SU-DHL-6 (cell line): ENCODE results near the gene TMEM97.

Source experiments
- H2AFZ ChIP-seq: fragments of 200-600 bp; sonication (generic); 2 replicates; pipeline ENCODE4 v1.6.1; 2014; ENCODE audit warnings: low read depth, mild to moderate bottlenecking, moderate library complexity, mixed read lengths, antibody characterized with exemption, low read length; ENCODE audit not compliant: severe bottlenecking
- H3F3A ChIP-seq: fragments of 200-600 bp; shearing (Covaris generic); 2 replicates; pipeline ENCODE4 v1.6.0; 2016; ENCODE audit warnings: antibody characterized with exemption, mild to moderate bottlenecking; ENCODE audit not compliant: insufficient read depth
- H3K27ac ChIP-seq: fragments of 200-600 bp; sonication (generic); 2 replicates; pipeline ENCODE4 v1.5.1; 2016; ENCODE audit warnings: low read depth, mild to moderate bottlenecking, low read length, moderate library complexity, mixed read lengths
- H3K27me3 ChIP-seq: fragments of 200-600 bp; sonication (generic), shearing (Covaris generic); 2 replicates; pipeline ENCODE4 v1.6.0; 2014; ENCODE audit warnings: mild to moderate bottlenecking, low read length
- H3K36me3 ChIP-seq: fragments of 200-600 bp; sonication (generic); 2 replicates; pipeline ENCODE4 v1.6.1; 2014; ENCODE audit warnings: mild to moderate bottlenecking, low read length, mixed read lengths
- H3K4me2 ChIP-seq: fragments of 300-600, 200-600 bp; shearing (Covaris generic), sonication (generic); 2 replicates; pipeline ENCODE4 v1.6.0; 2014; ENCODE audit warnings: low read length, low read depth, mild to moderate bottlenecking; ENCODE audit not compliant: poor library complexity, severe bottlenecking
- H3K4me3 ChIP-seq: fragments of 200-600 bp; sonication (generic); 2 replicates; pipeline ENCODE4 v1.5.1; 2014; ENCODE audit warnings: antibody characterized with exemption, low read length, mild to moderate bottlenecking, mixed read lengths; ENCODE audit not compliant: insufficient read depth, poor library complexity, severe bottlenecking
- H3K79me2 ChIP-seq: fragments of 200-600 bp; sonication (generic); 2 replicates; pipeline ENCODE4 v1.6.1; 2014; ENCODE audit warnings: mild to moderate bottlenecking, low read length, moderate library complexity; ENCODE audit not compliant: insufficient read depth
- H3K9ac ChIP-seq: fragments of 200-600 bp; sonication (generic); 2 replicates; pipeline ENCODE4 v1.7.0; 2014; ENCODE audit warnings: mild to moderate bottlenecking, low read length
- H3K9me2 ChIP-seq: fragments of 200-600 bp; sonication (generic); replicated peaks from 2 replicates; pipeline ENCODE4 v1.6.1; 2014; ENCODE audit warnings: low read length; ENCODE audit not compliant: insufficient read depth
- H3K9me3 ChIP-seq: fragments of 200-600 bp; sonication (generic); 2 replicates; pipeline ENCODE4 v1.6.1; 2014; ENCODE audit warnings: low read length, mixed read lengths; ENCODE audit not compliant: insufficient read depth
- H4K20me1 ChIP-seq: fragments of 200-600 bp; sonication (generic); 2 replicates; pipeline ENCODE4 v1.6.1; 2014; ENCODE audit warnings: low read depth, mild to moderate bottlenecking, antibody characterized with exemption, low read length, moderate library complexity, mixed read lengths
- EZH2phosphoT487 ChIP-seq: fragments of 200-600 bp; sonication (generic), shearing (Covaris generic); conservative IDR thresholded peaks from 2 replicates; pipeline ENCODE4 v1.6.1; 2018; ENCODE audit warnings: mild to moderate bottlenecking, antibody characterized with exemption, low read length, moderate library complexity, mixed read lengths
- TF ChIP-seq, protein P1 (sequence below): fragments of 200-600 bp; sonication (generic); IDR thresholded peaks from one replicate; pipeline ENCODE4 v1.5.1; 2017; ENCODE audit warnings: antibody characterized with exemption, mild to moderate bottlenecking, low read length, moderate library complexity; ENCODE audit not compliant: insufficient read depth, poor library complexity, severe bottlenecking

TMEM97 gene

DNA sequence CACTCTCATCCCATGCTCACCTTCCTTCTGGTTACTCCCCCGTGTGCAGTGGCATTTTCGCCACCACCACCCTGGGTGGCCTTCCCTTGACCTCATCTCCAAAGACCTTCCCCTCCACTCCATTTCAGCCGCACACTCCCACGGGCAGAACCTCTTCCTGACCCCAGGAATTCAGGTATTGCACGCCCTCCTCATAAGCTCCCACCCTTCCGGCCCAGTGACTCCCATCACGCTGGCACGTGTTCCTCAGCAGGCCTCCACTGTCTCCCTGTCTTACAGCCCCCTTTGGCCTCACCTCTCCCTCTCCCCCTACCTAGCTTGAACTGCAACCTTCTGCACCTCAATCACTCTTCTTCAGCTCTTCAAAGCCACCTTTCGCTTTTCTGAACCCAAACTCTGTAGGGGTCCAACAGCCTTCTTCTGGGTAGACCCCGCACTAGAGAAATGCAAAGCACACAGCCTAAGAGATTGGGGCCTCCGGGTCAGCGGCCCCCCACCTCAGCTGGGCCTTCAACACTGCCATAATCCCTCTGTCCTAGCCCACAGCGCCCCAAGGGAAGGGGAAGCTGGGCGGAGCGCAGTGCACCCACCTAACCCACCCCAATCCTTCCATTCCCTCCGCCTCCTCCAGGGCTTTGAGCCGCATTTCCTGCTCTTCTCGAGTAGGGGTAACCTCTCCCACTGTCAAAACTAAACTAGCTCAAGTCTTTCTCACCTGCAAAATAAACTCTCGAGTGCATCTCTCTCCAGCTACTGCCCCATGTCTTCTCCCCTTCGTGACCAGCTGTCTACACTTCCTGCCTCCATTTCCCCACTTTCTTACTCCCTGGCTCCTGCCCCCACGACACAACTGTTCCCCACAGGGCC lies 1.7 kb upstream of the TMEM97 start:
- H3K36me3 ChIP-seq: no peaks in the 10 kb centered on the region
- H3K9me2 ChIP-seq: no peaks in the 10 kb centered on the region
- peak overlapping the region; percentile 91 for H3K9ac ChIP-seq
- H3F3A ChIP-seq: no peaks in the 10 kb centered on the region
- no peak overlapping the region for H3K27ac ChIP-seq
- peak overlapping the region; percentile 92 for H3K4me3 ChIP-seq
- no peaks in the 10 kb centered on the region for H3K27me3 ChIP-seq
- no peak overlapping the region for H2AFZ ChIP-seq
- peaks cover 33% of the 10 kb centered on the region for H3K79me2 ChIP-seq
- H3K9me3 ChIP-seq: no peaks in the 10 kb centered on the region
- peak overlapping the region; percentile 69 for H3K4me2 ChIP-seq
- TF ChIP-seq, protein P1, sequence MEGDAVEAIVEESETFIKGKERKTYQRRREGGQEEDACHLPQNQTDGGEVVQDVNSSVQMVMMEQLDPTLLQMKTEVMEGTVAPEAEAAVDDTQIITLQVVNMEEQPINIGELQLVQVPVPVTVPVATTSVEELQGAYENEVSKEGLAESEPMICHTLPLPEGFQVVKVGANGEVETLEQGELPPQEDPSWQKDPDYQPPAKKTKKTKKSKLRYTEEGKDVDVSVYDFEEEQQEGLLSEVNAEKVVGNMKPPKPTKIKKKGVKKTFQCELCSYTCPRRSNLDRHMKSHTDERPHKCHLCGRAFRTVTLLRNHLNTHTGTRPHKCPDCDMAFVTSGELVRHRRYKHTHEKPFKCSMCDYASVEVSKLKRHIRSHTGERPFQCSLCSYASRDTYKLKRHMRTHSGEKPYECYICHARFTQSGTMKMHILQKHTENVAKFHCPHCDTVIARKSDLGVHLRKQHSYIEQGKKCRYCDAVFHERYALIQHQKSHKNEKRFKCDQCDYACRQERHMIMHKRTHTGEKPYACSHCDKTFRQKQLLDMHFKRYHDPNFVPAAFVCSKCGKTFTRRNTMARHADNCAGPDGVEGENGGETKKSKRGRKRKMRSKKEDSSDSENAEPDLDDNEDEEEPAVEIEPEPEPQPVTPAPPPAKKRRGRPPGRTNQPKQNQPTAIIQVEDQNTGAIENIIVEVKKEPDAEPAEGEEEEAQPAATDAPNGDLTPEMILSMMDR: no peak
- no peak for TF ChIP-seq EZH2phosphoT487
- no peaks in the 10 kb centered on the region; the same call in 1 of the 2 replicates for H4K20me1 ChIP-seq

DNA sequence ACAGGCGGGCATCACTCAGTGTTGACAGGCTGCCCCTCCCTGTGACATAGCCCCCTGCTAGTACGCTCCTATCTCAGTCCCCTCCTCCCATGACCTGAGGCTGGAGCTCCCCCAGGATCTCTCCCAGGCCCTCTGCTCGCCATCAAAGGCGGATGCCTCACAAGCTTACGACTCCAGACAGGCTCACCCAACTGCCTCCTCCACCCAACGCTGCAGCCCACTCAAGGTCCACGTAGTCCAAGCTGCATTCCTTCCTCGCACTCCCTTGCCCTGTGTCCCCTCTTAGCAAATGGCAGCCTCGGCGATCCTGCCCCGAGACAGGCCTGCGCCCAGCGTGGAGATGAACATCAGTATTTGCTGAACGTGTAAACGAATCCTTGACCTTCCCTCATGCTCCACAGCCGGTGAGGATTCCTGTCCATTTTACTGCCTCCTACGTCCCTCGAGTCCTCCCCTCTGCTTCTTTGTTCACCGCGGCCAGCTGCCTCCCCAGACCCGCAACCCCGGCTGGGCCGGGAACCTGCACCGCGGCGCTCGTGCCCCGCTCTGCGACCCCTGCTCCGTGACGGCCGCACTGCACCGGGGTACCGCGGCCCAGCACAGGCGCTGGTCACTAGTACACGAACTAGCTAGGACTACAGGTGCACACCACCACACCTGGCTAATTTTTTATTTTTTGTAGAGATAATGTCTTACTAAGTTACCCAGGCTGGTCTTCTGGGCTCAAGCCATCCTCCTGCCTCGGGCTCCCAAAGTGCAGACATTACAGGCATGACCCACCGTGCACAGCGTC lies 838 bp upstream of the TMEM97 start:
- Histone ChIP-seq H4K20me1 (peaks cover 6% of the 10 kb centered on the region; the same call in 1 of the 2 replicates), H3K4me2 (peak overlapping the region; percentile 69), H3K27me3 (no peaks in the 10 kb centered on the region), H3K79me2 (peaks cover 42% of the 10 kb centered on the region), H3K4me3 (peak overlapping the region; percentile 92), H3K9me3 (no peaks in the 10 kb centered on the region), H2AFZ (peak overlapping the region; percentile 52), H3K9me2 (no peaks in the 10 kb centered on the region), H3K9ac (peak overlapping the region; percentile 91), H3K27ac (peak overlapping the region; percentile 33), H3K36me3 (no peaks in the 10 kb centered on the region), H3F3A (no peaks in the 10 kb centered on the region)
- TF ChIP-seq EZH2phosphoT487: no peak
- TF ChIP-seq, protein P1: no peak

DNA sequence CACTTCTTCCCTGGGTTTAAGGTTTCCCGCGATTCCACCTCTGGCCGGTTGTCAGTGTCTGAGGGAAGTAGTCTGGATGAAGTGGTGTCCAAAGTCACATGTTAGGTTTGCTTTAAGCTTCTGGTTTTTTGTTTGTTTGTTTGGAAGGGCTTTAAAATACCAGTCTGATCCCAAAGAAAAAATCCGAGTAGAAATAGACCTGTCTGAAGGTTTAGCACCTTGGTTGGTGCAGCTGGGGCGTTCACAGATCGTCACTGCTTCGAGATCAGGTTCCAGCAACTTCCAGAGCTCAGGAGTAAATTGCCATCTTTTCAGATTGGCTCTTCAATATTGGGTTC lies 567 bp downstream of the TMEM97 start:
- H4K20me1 ChIP-seq: peaks cover 10% of the 10 kb centered on the region; the same call in 1 of the 2 replicates
- H3K9me2 ChIP-seq: no peaks in the 10 kb centered on the region
- peak overlapping the region; percentile 91 for H3K9ac ChIP-seq
- peak overlapping the region; percentile 90 for H3K4me2 ChIP-seq
- TF ChIP-seq EZH2phosphoT487: no peak
- TF ChIP-seq, protein P1: no peak
- peak overlapping the region; percentile 92 for H3K4me3 ChIP-seq
- no peaks in the 10 kb centered on the region for H3K9me3 ChIP-seq
- H3F3A ChIP-seq: no peaks in the 10 kb centered on the region
- H3K36me3 ChIP-seq: no peaks in the 10 kb centered on the region
- H3K27ac ChIP-seq: peak overlapping the region; percentile 56
- no peaks in the 10 kb centered on the region for H3K27me3 ChIP-seq
- H3K79me2 ChIP-seq: peaks cover 56% of the 10 kb centered on the region
- peak overlapping the region; percentile 43 for H2AFZ ChIP-seq
